ENCODE measurements around the gene BAZ2A. TPM values are rescaled to one million over a fixed set of nuclear protein-coding genes. Genes with fewer than 3 reads are reported as not detected.

BAZ2A gene
- total RNA-seq, 5 donors from 2014 or later (not counting 1 experiment from before 2014, with no cell fraction given): 149 to 257 (median 172) TPM

DNA sequence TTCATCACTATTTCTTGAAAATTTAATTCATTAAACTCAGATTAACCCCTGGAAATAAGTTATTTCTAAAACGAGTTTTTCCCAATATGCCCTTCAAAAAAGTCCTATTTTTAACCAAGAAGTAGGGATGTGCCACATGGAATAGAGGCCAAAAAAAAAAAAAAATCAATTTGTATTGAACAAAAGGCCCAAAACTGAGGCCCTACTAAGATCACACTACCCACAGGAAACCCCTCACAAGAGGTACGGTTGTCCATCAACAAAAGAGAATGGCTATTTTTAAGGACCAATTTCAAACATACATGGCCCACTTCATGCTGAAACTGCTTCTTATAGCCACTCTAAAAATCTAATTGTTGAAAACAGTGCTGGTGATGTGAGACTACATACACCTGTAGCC is 7.5 kb upstream of the BAZ2A start:
- peaks cover 46 to 57% (median 53%) of the 10 kb centered on the region in 3 donors for H3K4me1 Mint-ChIP-seq
- ATAC-seq (replicated peaks in 1 of 4) (no peak), DNase-seq (no peak)
- no peaks in the 10 kb centered on the region for H3K9me3 Mint-ChIP-seq
- no peak overlapping the region for H3K4me3 ChIP-seq (ENCODE audit: control insufficient read depth in 1 of 2, extremely low read depth in 1 of 2, low read length in 1 of 2)
- ChIA-PET POLR2A (interaction anchor here in 1 of 2 donors (0.6 kb wide), 1 partner anchor 8 kb away, joined by 3 read pairs; no protein-coding TSS in a partner anchor), CTCF (interaction anchor here in 1 of 2 donors (1.2 kb wide), 1 partner anchor 9 kb away, joined by 3 read pairs; no protein-coding TSS in a partner anchor)
- 67% methylated on average over 1 of the region's 2 CpGs for WGBS (ENCODE audit: insufficient coverage)
- H3K27ac ChIP-seq (ENCODE audit: low read length): peak overlapping the region; percentile 90
- no peaks in the 10 kb centered on the region for H3K27me3 Mint-ChIP-seq
- H3K9me3 ChIP-seq: no peaks in the 10 kb centered on the region
- peaks cover 25 to 55% of the 10 kb centered on the region in 2 experiments for H3K4me1 ChIP-seq (ENCODE audit: control insufficient read depth in 1 of 2, extremely low read depth in 1 of 2, insufficient read depth in 2 of 2, low read length in 2 of 2)
- no peaks in the 10 kb centered on the region for H3K27me3 ChIP-seq (replicated peaks in 1 of 2; ENCODE audit: control insufficient read depth in 2 of 2, extremely low read depth in 1 of 2, insufficient read depth in 2 of 2, low read length in 1 of 2)
- H3K27ac Mint-ChIP-seq: peak overlapping the region; percentile 94 to 98
- no peak overlapping the region for H3K4me3 Mint-ChIP-seq
- peaks cover 14 to 56% of the 10 kb centered on the region in 2 donors for H3K36me3 ChIP-seq (ENCODE audit: control insufficient read depth in 2 of 2, extremely low read depth in 1 of 2, insufficient read depth in 1 of 2, low read length in 1 of 2)
- peaks cover 33% of the 10 kb centered on the region for H3K36me3 Mint-ChIP-seq

DNA sequence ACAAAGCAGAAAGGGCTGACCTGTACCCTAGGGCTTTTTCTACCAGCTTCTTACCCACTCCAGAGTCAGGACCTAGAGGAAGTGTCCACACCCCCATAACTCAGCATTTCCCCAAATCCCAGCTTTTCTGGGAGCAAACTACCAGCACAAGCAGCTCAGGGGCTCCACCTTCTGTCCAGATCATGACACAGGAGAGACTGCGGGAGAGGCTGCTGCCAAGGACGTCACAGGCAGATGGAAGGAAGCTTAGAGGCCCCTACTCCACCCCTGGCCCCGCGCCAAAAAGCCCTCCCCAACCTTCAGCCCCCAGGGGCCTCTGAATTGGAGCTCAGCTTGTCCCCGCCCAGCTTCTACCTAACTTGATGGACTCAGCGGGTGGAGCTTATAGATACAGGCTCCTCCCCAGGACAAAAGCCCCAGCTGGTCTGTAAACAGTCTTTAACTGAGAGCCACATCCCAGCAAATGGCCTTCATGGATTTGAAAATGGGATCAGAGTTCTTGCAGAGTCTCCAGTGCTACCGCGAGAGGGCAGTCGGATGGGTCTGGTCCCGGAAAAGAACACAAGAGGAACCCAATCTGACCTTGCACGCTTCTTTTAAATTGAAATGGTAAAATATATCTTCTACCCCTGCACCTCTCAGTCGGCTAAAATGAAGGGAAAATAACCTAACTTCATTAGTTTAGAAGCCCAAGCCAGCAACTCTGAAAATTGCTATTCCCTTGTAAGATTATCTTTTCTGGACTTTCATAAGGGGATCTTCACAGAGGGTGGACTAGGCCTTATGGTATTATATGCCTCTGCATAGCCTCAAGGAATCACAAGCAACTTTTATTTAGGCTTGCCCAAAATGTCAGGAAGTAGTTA is 6.8 kb upstream of the BAZ2A start:
- Mint-ChIP-seq H3K4me1 (peaks cover 48 to 55% (median 53%) of the 10 kb centered on the region in 3 donors), H3K27ac (peak overlapping the region; percentile 94 to 98), H3K36me3 (peaks cover 26% of the 10 kb centered on the region), H3K4me3 (peak overlapping the region; percentile 89 to 100 (median 96)), H3K27me3 (no peaks in the 10 kb centered on the region), H3K9me3 (no peaks in the 10 kb centered on the region)
- Histone ChIP-seq H3K9me3 (no peaks in the 10 kb centered on the region), H3K36me3 (ENCODE audit: control insufficient read depth in 2 of 2, extremely low read depth in 1 of 2, insufficient read depth in 1 of 2, low read length in 1 of 2) (peaks cover 10 to 49% of the 10 kb centered on the region in 2 donors), H3K4me1 (ENCODE audit: control insufficient read depth in 1 of 2, extremely low read depth in 1 of 2, insufficient read depth in 2 of 2, low read length in 2 of 2) (peaks cover 32 to 55% of the 10 kb centered on the region in 2 experiments), H3K27me3 (replicated peaks in 1 of 2; ENCODE audit: control insufficient read depth in 2 of 2, extremely low read depth in 1 of 2, insufficient read depth in 2 of 2, low read length in 1 of 2) (no peaks in the 10 kb centered on the region), H3K27ac (ENCODE audit: low read length) (peak overlapping the region; percentile 90), H3K4me3 (ENCODE audit: control insufficient read depth in 1 of 2, extremely low read depth in 1 of 2, low read length in 1 of 2) (peak overlapping the region; percentile 83 to 92)
- CTCF ChIA-PET: interaction anchor here (0.5 to 2.2 kb wide), 44 partner anchors 9 to 1107 kb away, joined by 3 to 29 read pairs (median 5); partner anchors contain the start of genes ATP5F1B (in 2 of the 2), PTGES3 (in 2 of the 2), RBMS2 (in 2 of the 2) and BLOC1S1 (in 1 of the 2)
- WGBS (ENCODE audit: insufficient coverage): 0% methylated on average over 2 of the region's 12 CpGs
- peak; percentile 73 to 99 (median 97) for DNase-seq
- POLR2A ChIA-PET: interaction anchor here (0.5 to 1.8 kb wide), 19 partner anchors 8 to 627 kb away, joined by 3 to 11 read pairs (median 5); partner anchors contain the start of genes ATP5F1B (in 2 of the 2), CNPY2 (in 1 of the 2), LRP1 (in 1 of the 2) and PTGES3 (in 1 of the 2)
- ATAC-seq (replicated peaks in 1 of 4): peak; percentile 62 to 79 (median 65)

DNA sequence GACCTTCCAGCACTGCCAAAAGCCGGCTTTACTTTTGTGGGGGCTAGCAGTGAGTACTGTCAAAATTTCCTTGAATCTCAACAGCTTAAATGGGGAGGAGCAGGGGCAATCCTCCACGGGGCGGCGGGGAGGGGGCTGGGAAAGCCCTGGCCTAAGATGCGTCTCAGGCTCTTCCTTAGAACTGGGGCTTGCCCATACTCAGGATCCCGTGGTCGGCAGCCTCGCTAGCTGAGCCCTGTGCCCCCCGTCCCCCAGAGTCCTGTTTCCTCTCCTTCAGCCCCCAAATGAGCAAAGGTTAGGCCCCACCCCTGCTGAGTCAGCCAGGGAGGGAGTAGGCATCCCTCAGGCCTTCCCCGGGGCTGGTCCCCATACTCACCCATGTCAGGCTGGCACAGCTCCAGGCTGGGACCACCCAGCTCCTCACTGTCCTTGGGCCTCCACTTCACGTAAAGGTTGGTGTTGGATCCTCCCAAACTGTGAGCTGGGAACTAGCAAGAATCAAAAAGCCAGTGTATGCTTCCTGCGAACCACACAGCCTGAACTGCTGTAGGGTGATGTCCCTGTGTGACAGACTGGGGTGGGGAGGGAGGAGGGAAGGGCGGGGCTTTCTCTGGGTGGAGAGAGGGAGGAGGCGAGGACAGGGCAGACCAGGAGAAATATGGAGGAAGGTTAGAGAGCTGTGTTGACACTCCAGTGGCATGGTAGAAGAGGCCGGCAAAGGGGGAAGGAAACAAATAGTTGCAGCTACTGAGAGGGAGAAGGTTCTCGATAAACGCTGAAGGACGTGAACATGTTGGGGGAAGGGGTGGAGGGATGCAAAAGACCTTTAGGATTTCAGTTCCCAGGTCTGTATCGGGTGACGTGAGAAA is 5.9 kb upstream of the BAZ2A start:
- 3% methylated on average over 17 of the region's 20 CpGs for WGBS (ENCODE audit: insufficient coverage)
- Histone ChIP-seq H3K27me3 (replicated peaks in 1 of 2; ENCODE audit: control insufficient read depth in 2 of 2, extremely low read depth in 1 of 2, insufficient read depth in 2 of 2, low read length in 1 of 2) (no peaks in the 10 kb centered on the region), H3K4me3 (ENCODE audit: control insufficient read depth in 1 of 2, extremely low read depth in 1 of 2, low read length in 1 of 2) (peak overlapping the region; percentile 83 to 92), H3K36me3 (ENCODE audit: control insufficient read depth in 2 of 2, extremely low read depth in 1 of 2, insufficient read depth in 1 of 2, low read length in 1 of 2) (peaks cover 7 to 40% of the 10 kb centered on the region in 2 donors), H3K4me1 (ENCODE audit: control insufficient read depth in 1 of 2, extremely low read depth in 1 of 2, insufficient read depth in 2 of 2, low read length in 2 of 2) (peaks cover 34 to 57% of the 10 kb centered on the region in 2 experiments), H3K9me3 (no peaks in the 10 kb centered on the region), H3K27ac (ENCODE audit: low read length) (peak overlapping the region; percentile 90)
- POLR2A ChIA-PET: interaction anchor here (0.5 to 1.8 kb wide), 20 partner anchors 7 to 653 kb away, joined by 3 to 16 read pairs (median 6); partner anchors contain the start of genes ATP5F1B (in 2 of the 2), CNPY2 (in 1 of the 2), LRP1 (in 1 of the 2) and PTGES3 (in 1 of the 2)
- CTCF ChIA-PET: interaction anchor here (0.5 to 2.2 kb wide), 40 partner anchors 8 to 1108 kb away, joined by 3 to 29 read pairs (median 5); partner anchors contain the start of genes ATP5F1B (in 2 of the 2), PTGES3 (in 2 of the 2), RBMS2 (in 2 of the 2) and BLOC1S1 (in 1 of the 2)
- Mint-ChIP-seq H3K9me3 (no peaks in the 10 kb centered on the region), H3K27ac (peak overlapping the region; percentile 94 to 98), H3K4me3 (peak overlapping the region; percentile 89 to 100 (median 96)), H3K36me3 (peaks cover 22% of the 10 kb centered on the region), H3K4me1 (peaks cover 57 to 62% (median 60%) of the 10 kb centered on the region in 3 donors), H3K27me3 (no peaks in the 10 kb centered on the region)
- ATAC-seq (replicated peaks in 1 of 4): peak; percentile 72 to 78 (median 77)
- DNase-seq: peak; percentile 65 to 88 (median 77)

DNA sequence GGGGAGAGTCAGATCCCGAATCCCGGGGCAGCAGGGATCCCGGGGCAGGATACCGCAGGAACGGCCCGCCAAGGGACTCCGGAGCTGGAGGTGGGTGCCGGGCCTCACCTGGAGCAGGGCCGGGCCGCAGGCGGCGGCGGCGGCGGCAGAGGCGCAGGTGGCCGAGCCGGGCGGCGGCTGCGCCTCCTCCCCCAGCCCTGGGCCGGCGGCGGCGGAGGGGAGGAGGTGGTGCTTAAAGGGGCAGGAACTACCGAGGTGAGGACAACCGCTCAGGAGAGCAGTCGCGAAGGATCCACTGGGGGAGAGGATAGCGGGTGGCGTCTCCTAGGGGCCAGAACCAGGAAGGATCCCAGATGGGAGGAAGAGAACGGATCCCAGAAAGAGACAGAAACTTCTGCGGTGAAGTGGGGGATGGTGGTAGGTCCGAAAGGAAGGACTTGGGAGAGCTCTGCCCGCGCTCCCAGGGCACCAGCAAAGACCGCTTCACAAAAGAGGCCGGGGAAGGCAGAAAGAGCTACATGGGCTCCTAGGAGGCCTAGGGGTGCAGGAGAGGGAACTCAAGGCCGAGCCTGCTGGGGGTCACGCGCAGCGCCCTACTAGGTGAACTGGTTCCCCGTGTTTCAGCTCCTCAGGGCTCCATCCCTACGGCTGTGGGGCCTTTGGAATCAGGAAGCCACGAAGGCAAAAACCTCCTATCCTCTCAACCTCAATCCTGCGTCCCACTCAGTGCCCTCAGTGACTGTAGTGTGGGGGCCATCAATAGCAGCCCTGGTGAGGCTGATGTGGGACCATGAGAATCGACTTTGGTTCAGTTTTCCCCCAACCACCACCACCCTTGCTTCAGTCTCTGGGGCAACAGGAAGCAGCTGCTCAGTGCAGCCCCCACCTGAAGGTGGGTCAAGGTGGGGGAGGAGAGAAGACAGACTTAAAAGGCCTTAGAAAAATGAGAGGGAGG is 5.0 kb upstream of the BAZ2A start:
- Histone ChIP-seq H3K4me3 (ENCODE audit: control insufficient read depth in 1 of 2, extremely low read depth in 1 of 2, low read length in 1 of 2) (peak overlapping the region; percentile 83 to 92), H3K4me1 (ENCODE audit: control insufficient read depth in 1 of 2, extremely low read depth in 1 of 2, insufficient read depth in 2 of 2, low read length in 2 of 2) (peaks cover 38 to 66% of the 10 kb centered on the region in 2 experiments), H3K9me3 (no peaks in the 10 kb centered on the region), H3K36me3 (ENCODE audit: control insufficient read depth in 2 of 2, extremely low read depth in 1 of 2, insufficient read depth in 1 of 2, low read length in 1 of 2) (peaks cover 7 to 31% of the 10 kb centered on the region in 2 donors), H3K27ac (ENCODE audit: low read length) (peak overlapping the region; percentile 90), H3K27me3 (replicated peaks in 1 of 2; ENCODE audit: control insufficient read depth in 2 of 2, extremely low read depth in 1 of 2, insufficient read depth in 2 of 2, low read length in 1 of 2) (no peaks in the 10 kb centered on the region)
- Mint-ChIP-seq H3K4me3 (peak overlapping the region; percentile 89 to 100 (median 96)), H3K27ac (peak overlapping the region; percentile 94 to 98), H3K4me1 (peaks cover 65 to 70% (median 69%) of the 10 kb centered on the region in 3 donors), H3K27me3 (no peaks in the 10 kb centered on the region), H3K36me3 (peaks cover 19% of the 10 kb centered on the region), H3K9me3 (no peaks in the 10 kb centered on the region)
- ATAC-seq (replicated peaks in 1 of 4) (peak; percentile 21 to 48 (median 42)), DNase-seq (peak in 34 of 35 experiments; percentile 25 to 76 (median 50))
- 2% methylated on average over 37 of the region's 47 CpGs for WGBS (ENCODE audit: insufficient coverage)
- POLR2A ChIA-PET: interaction anchor here (0.5 to 1.8 kb wide), 5 partner anchors 9 to 652 kb away, joined by 4 to 6 read pairs (median 6); no protein-coding TSS in a partner anchor
- CTCF ChIA-PET: interaction anchor here (0.5 to 2.2 kb wide), 7 partner anchors 10 to 984 kb away, joined by 4 to 29 read pairs (median 5); partner anchors contain the start of genes ATP5F1B (in 1 of the 2) and PTGES3 (in 1 of the 2)
